ENCODE results near the gene XBP1. TPM values are rescaled to one million over a fixed set of nuclear protein-coding genes. Genes with fewer than 3 reads are reported as not detected.

The XBP1 gene
- total RNA-seq, 4 donors from 2014 or later, result 59.8 to 176 (median 70.2) TPM

DNA sequence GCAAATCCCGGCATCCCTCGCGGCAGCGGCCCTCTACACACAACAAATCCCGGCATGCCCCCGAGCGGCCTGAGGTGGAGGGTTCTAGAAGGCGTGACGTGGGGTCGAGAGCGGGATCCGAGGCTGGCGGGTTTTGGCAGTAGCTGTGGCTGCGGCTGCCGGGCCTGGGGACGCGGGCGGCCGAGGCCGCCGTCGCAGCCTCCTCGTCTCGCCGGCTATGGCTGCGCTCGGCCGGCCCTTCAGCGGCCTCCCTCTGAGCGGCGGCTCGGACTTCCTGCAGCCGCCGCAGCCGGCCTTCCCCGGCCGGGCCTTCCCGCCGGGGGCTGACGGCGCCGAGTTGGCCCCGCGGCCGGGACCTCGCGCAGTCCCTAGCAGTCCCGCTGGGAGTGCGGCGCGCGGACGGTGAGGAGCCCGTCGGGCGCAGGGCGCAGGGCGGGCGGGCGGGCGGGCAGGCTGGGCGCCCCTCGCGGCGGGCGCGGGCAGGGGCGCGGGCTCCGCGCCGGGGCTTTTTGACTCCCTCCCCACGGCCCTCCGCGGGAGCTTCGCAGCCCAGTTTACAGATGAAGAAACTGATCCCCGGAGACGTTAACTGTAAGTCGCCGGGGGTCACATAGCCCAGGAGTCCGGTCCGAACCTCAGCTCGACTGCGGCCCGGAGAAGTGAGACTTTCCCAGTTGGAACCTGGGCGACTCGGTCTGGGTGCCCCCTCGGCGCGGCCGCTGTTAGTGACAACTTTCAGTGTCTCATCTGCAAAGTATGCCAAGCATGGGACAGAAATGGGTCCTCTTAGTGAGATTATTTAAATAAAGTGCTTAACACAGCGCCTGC lies 27.5 kb downstream of the XBP1 start, which contains the start of gene CCDC117:
Gene CCDC117 (plus strand): TSS at position 63 of the 828 bp plus-strand sequence. CDS start 155 bp downstream, at position 218.
- H3K4me3 ChIP-seq, result peak within 1 kb of the TSS; percentile 85 to 96 (median 92)
- intact Hi-C loops (cut with DNase I), result no loop called here
- H3K36me3 ChIP-seq, result peaks cover 0 to 26% (median 17%) of the 10 kb centered on the region in 4 donors
- under 1% methylated on average over 37 of the region's 92 CpGs for WGBS
- peak within 1 kb of the TSS; percentile 97 to 100 (median 99) for H3K27ac ChIP-seq (replicated peaks in 1 of 4)
- no peaks in the 10 kb centered on the region for H3K9me3 ChIP-seq
- peak; percentile 98 for DNase-seq (ENCODE audit: extremely low spot score)
- no peak for TF ChIP-seq EP300 (IDR thresholded peaks at IDR 0.05)
- TF ChIP-seq POLR2AphosphoS5 (IDR thresholded peaks at IDR 0.05), result peak; percentile 92 to 99
- TF ChIP-seq POLR2A (IDR thresholded peaks at IDR 0.05; ENCODE audit: low read depth), result peak; percentile 72
- TF ChIP-seq, protein P1, sequence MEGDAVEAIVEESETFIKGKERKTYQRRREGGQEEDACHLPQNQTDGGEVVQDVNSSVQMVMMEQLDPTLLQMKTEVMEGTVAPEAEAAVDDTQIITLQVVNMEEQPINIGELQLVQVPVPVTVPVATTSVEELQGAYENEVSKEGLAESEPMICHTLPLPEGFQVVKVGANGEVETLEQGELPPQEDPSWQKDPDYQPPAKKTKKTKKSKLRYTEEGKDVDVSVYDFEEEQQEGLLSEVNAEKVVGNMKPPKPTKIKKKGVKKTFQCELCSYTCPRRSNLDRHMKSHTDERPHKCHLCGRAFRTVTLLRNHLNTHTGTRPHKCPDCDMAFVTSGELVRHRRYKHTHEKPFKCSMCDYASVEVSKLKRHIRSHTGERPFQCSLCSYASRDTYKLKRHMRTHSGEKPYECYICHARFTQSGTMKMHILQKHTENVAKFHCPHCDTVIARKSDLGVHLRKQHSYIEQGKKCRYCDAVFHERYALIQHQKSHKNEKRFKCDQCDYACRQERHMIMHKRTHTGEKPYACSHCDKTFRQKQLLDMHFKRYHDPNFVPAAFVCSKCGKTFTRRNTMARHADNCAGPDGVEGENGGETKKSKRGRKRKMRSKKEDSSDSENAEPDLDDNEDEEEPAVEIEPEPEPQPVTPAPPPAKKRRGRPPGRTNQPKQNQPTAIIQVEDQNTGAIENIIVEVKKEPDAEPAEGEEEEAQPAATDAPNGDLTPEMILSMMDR (IDR thresholded peaks at IDR 0.05), result peak in 2 of 3 experiments; percentile 30
- H3K4me1 ChIP-seq, result peaks cover 21 to 42% (median 36%) of the 10 kb centered on the region in 4 donors
- H3K27me3 ChIP-seq, result no peaks in the 10 kb centered on the region

- no peak for DNase-seq (ENCODE audit: extremely low spot score)
- H3K4me1 ChIP-seq, result peaks cover 21 to 34% (median 31%) of the 10 kb centered on the region in 4 donors
- H3K27ac ChIP-seq (replicated peaks in 1 of 4), result no peak overlapping the region
- no peaks in the 10 kb centered on the region for H3K27me3 ChIP-seq
- intact Hi-C loops (cut with DNase I), result no loop called here
- TF ChIP-seq POLR2AphosphoS5 (IDR thresholded peaks at IDR 0.05) (no peak), EP300 (IDR thresholded peaks at IDR 0.05) (no peak), POLR2A (IDR thresholded peaks at IDR 0.05; ENCODE audit: low read depth) (no peak)
- TF ChIP-seq, protein P1 (IDR thresholded peaks at IDR 0.05), result no peak
- no peak overlapping the region for H3K4me3 ChIP-seq
- WGBS, result 76% methylated on average over 5 of the region's 5 CpGs
- H3K36me3 ChIP-seq, result peaks cover 0 to 17% (median 8%) of the 10 kb centered on the region in 4 donors
- no peaks in the 10 kb centered on the region for H3K9me3 ChIP-seq
Observed at GRCh38 chr22:28771195-28771791, 29.1 kb downstream of the XBP1 start.

- TF ChIP-seq, protein P1 (IDR thresholded peaks at IDR 0.05), result no peak
- TF ChIP-seq EP300 (IDR thresholded peaks at IDR 0.05) (no peak), POLR2A (IDR thresholded peaks at IDR 0.05; ENCODE audit: low read depth) (no peak), POLR2AphosphoS5 (IDR thresholded peaks at IDR 0.05) (no peak)
- no peaks in the 10 kb centered on the region for H3K36me3 ChIP-seq
- DNase-seq (ENCODE audit: extremely low spot score), result no peak
- H3K4me3 ChIP-seq, result no peak overlapping the region
- peaks cover 10 to 18% (median 13%) of the 10 kb centered on the region in 4 donors for H3K4me1 ChIP-seq
- intact Hi-C loops (cut with DNase I), result no loop called here
- no peaks in the 10 kb centered on the region for H3K9me3 ChIP-seq
- WGBS, result 92% methylated on average over 14 of the region's 14 CpGs
- H3K27me3 ChIP-seq, result no peaks in the 10 kb centered on the region
- no peak overlapping the region for H3K27ac ChIP-seq (replicated peaks in 1 of 4)
Observed at GRCh38 chr22:28769394-28770085, 30.8 kb downstream of the XBP1 start.

DNA sequence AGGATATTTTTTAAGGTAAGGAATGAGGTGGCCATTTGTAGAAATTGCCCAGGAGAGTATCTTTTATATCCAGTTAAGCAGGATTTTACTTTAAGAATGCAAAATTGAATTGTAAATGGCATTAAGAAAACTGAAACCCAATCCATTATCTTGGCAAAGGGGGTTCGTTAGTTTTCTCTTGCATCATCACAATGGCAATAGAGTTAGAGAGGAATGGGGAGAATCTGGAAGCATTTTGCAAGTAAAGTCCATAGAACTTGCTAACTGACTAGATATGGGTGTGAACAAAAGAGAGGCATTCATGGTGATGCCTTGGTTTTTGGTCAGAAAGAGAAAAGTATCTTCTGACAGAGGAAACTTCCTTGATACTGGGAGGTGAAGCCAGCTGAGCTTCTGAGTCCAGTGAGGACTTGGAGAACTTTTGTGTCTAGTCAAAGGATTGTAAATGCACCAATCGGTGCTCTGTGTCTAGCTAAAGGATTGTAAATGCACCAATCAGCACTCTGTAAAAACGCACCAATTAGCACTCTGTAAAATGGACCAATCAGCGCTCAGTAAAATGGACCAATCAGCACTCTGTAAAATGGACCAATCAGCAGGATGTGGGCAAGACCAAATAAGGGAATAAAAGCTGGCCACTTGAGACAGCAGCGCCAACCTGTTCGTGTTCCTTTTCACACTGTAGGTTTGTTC lies 31.5 kb downstream of the XBP1 start:
- Histone ChIP-seq H3K4me1 (peaks cover 3 to 11% (median 6%) of the 10 kb centered on the region in 4 donors), H3K27ac (replicated peaks in 1 of 4) (no peak overlapping the region), H3K4me3 (no peak overlapping the region), H3K27me3 (no peaks in the 10 kb centered on the region), H3K36me3 (no peaks in the 10 kb centered on the region), H3K9me3 (no peaks in the 10 kb centered on the region)
- TF ChIP-seq POLR2AphosphoS5 (IDR thresholded peaks at IDR 0.05) (no peak), EP300 (IDR thresholded peaks at IDR 0.05) (no peak)
- TF ChIP-seq, protein P1 (IDR thresholded peaks at IDR 0.05), result no peak
- DNase-seq (ENCODE audit: extremely low spot score), result no peak
- 89% methylated on average over 6 of the region's 6 CpGs for WGBS
- intact Hi-C loops (cut with DNase I), result no loop called here

Data from esophagus muscularis mucosa (tissue), 4 donors.